ENCODE results near the gene CEACAM19. TPM values are rescaled to one million over a fixed set of nuclear protein-coding genes. Genes with fewer than 3 reads are reported as not detected.

The CEACAM19 gene
- total and polyA plus RNA-seq, 9 of the 15 experiments (the other 6 are each of a cell fraction or from before 2014, with no cell fraction given) = 0.15 to 0.30 (median 0.23) TPM; not detected in 5

DNA sequence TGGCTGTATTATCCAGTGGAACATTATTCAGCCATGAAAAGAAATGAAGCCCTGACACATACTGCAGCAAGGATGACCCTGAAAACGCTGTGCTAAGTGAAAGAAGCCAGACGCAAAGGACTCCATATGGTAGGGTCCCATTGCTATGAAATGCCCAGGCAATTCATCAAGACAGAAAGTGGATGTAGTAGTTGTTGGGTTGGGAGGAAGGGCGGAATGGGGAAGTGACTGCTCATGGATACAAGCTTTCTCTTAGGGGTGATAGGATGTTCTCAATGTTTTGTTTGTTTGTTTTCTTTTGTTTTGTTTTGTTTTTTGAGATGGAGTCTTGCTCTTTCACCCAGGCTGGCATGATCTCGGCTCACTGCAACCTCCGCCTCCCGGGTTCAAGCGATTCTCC, 16.6 kb downstream of the CEACAM19 start:
- H4K20me1 ChIP-seq (replicated peaks; ENCODE audit: control insufficient read depth, insufficient read depth, low read length) = no peaks in the 10 kb centered on the region; the same call in 1 of the 2 replicates
- FAIRE-seq (no peak), ATAC-seq (no peak), DNase-seq (ENCODE audit: extremely low read depth in 1 of 4, low spot score in 3 of 4) (no peak)
- no peaks in the 10 kb centered on the region for H3K79me2 ChIP-seq (ENCODE audit: control insufficient read depth, insufficient read depth, low read length)
- no peaks in the 10 kb centered on the region for H3K36me3 ChIP-seq (ENCODE audit: control insufficient read depth, insufficient read depth, low read length)
- no TSS peak for BruUV-seq (replicated peaks)
- WGBS (ENCODE audit: insufficient coverage, low coverage, missing lambda C conversion rate) = 48% methylated on average over 7 of the region's 7 CpGs
- H2AFZ ChIP-seq (ENCODE audit: low read depth, low read length) = no peak overlapping the region
- no peak overlapping the region for H3K4me3 ChIP-seq
- no peaks in the 10 kb centered on the region for H3K27me3 ChIP-seq (ENCODE audit: control insufficient read depth in 2 of 2, insufficient read depth in 2 of 2, low read length in 2 of 2)
- H3K4me1 ChIP-seq (replicated peaks in 1 of 2; ENCODE audit: control insufficient read depth in 2 of 2, insufficient read depth in 2 of 2, low read length in 2 of 2) = peaks cover 13 to 29% of the 10 kb centered on the region in 2 experiments
- TF ChIP-seq PHF21A (IDR thresholded peaks at IDR 0.05; ENCODE audit: borderline replicate concordance, low read depth) (no peak), SPI1 (IDR thresholded peaks at IDR 0.05; ENCODE audit: borderline replicate concordance, low read depth, low read length) (peak; percentile 76; the same call in 1 of the 2 replicates), KAT8 (IDR thresholded peaks at IDR 0.05; ENCODE audit: low read depth) (no peak), BCL6 (CRISPR knock-in tag; IDR thresholded peaks at IDR 0.05) (no peak), ATF6 (CRISPR knock-in tag; IDR thresholded peaks at IDR 0.05) (no peak)
- intact Hi-C loops (cut with micrococcal nuclease) = loop anchor here (2.0 to 10.0 kb wide), 2 partner anchors 35 to 113 kb away; no protein-coding TSS in a partner anchor
- H3K9me3 ChIP-seq (replicated peaks; ENCODE audit: control insufficient read depth, insufficient read depth, low read depth, low read length) = no peaks in the 10 kb centered on the region
- in situ Hi-C loops (cut with MboI) = no loop called here
- no peaks in the 10 kb centered on the region for H3K9me1 ChIP-seq (ENCODE audit: control insufficient read depth, insufficient read depth, low read length)
- POLR2A ChIA-PET = no interaction called here
- CTCF ChIA-PET (ENCODE audit: low intra/inter-chr PET ratio) = interaction anchor here (1.9 kb wide), 1 partner anchor 83 kb away, joined by 20 read pairs; no protein-coding TSS in a partner anchor
- no peak overlapping the region for H3K9ac ChIP-seq (ENCODE audit: insufficient read depth in 1 of 2, low read depth in 2 of 2, low read length in 2 of 2)
- no peak overlapping the region for H3K27ac ChIP-seq (ENCODE audit: extremely low read depth, low read depth, low read length)
- no peak overlapping the region for H3K4me2 ChIP-seq (ENCODE audit: insufficient read depth, low read length)
